ENCODE results near the gene RANBP1. TPM values are rescaled to one million over a fixed set of nuclear protein-coding genes. Genes with fewer than 3 reads are reported as not detected.

RANBP1 gene
- total RNA-seq, 1 experiment from 2014 or later = 522 TPM

GRCh38 chr22:20140107-20140445 lies 24.2 kb downstream of the RANBP1 start:
- H2AFZ ChIP-seq (ENCODE audit: low read length) = no peak overlapping the region
- H2BK20ac ChIP-seq (ENCODE audit: low read depth, low read length, poor library complexity, severe bottlenecking) = no peak overlapping the region
- no peak overlapping the region for H2BK15ac ChIP-seq (ENCODE audit: low read depth, low read length)
- no peaks in the 10 kb centered on the region for H3K27me3 ChIP-seq (ENCODE audit: insufficient read depth, low read length)
- H3K4me2 ChIP-seq (ENCODE audit: insufficient read depth, insufficient read length, low read length) = no peak overlapping the region
- no peaks in the 10 kb centered on the region for H3K79me1 ChIP-seq (ENCODE audit: insufficient read depth, low read depth, low read length, poor library complexity, severe bottlenecking)
- no peak overlapping the region for H3K18ac ChIP-seq (ENCODE audit: insufficient read length, low read depth, low read length)
- H3K23me2 ChIP-seq (ENCODE audit: insufficient read length, low read depth, low read length, poor library complexity, severe bottlenecking) = no peaks in the 10 kb centered on the region
- no peaks in the 10 kb centered on the region for H3K9me3 Mint-ChIP-seq
- no peaks in the 10 kb centered on the region for H3K4me1 ChIP-seq (ENCODE audit: insufficient read depth, low read length)
- H3K9me3 ChIP-seq (ENCODE audit: control insufficient read depth, low read depth, low read length) = no peaks in the 10 kb centered on the region
- no peak overlapping the region for H3K56ac ChIP-seq (ENCODE audit: insufficient read length, low read depth, low read length)
- H2AK5ac ChIP-seq (ENCODE audit: insufficient read length, low read length) = no peak overlapping the region
- peaks cover 3% of the 10 kb centered on the region for H4K20me1 ChIP-seq (ENCODE audit: control insufficient read depth, insufficient read depth, insufficient read length)
- no peak overlapping the region for H3K14ac ChIP-seq (ENCODE audit: insufficient read depth, low read length)
- no peak overlapping the region for H4K8ac ChIP-seq (replicated peaks; ENCODE audit: insufficient read length, low read depth, low read length)
- no peak overlapping the region for H3K9ac ChIP-seq (ENCODE audit: extremely low read depth, insufficient read length, low read length)
- no peak overlapping the region for H2BK12ac ChIP-seq (ENCODE audit: insufficient read length, low read depth, low read length)
- no peaks in the 10 kb centered on the region; a peak in 1 of 4 replicates for H3K4me1 Mint-ChIP-seq
- no peak for TF ChIP-seq CTCF (conservative IDR thresholded peaks at IDR 0.05)
- no peak overlapping the region for H3T11ph ChIP-seq (ENCODE audit: low read length)
- H4K91ac ChIP-seq (ENCODE audit: insufficient read length, low read depth, low read length) = no peak overlapping the region
- WGBS (ENCODE audit: extremely low coverage, insufficient read length, low lambda C conversion rate) = no CpG with 5 or more reads among the region's 11 CpGs
- H3K4me3 Mint-ChIP-seq = no peak overlapping the region
- no peak overlapping the region for H2BK5ac ChIP-seq (ENCODE audit: insufficient read length, low read length)
- no peak overlapping the region for H3K27ac Mint-ChIP-seq
- H3K23ac ChIP-seq (ENCODE audit: insufficient read length, low read depth, low read length) = no peak overlapping the region
- H4K5ac ChIP-seq (ENCODE audit: insufficient read length, low read depth, low read length) = no peak overlapping the region
- H3K36me3 Mint-ChIP-seq (ENCODE audit: insufficient read depth in 1 of 3, low read depth in 3 of 3) = no peaks in the 10 kb centered on the region; a peak in 3 of 7 replicates
- H3K27ac ChIP-seq (ENCODE audit: insufficient read length, low read depth, low read length) = no peak overlapping the region
- H2BK120ac ChIP-seq (ENCODE audit: low read depth, low read length, poor library complexity, severe bottlenecking) = no peak overlapping the region
- DNase-seq = no peak
- no peaks in the 10 kb centered on the region for H3K27me3 Mint-ChIP-seq (ENCODE audit: low read depth)
- no peak overlapping the region for H3K4ac ChIP-seq (ENCODE audit: low read depth, low read length)
- H3K79me2 ChIP-seq (ENCODE audit: insufficient read depth, low read length) = no peaks in the 10 kb centered on the region; the same call in 1 of the 2 replicates

Data from H9 (cell line).